ENCODE data around the gene MEI1. TPM values are rescaled to one million over a fixed set of nuclear protein-coding genes. Genes with fewer than 3 reads are reported as not detected.
"Not testable (repeated sequence)": the region's sequence is repeated elsewhere in the genome, so short reads cannot be mapped to it uniquely, and the experiment has no call there.

The MEI1 gene
- total RNA-seq, 4 donors from 2014 or later: 0.07 to 0.81 (median 0.50) TPM; not detected in 1

DNA sequence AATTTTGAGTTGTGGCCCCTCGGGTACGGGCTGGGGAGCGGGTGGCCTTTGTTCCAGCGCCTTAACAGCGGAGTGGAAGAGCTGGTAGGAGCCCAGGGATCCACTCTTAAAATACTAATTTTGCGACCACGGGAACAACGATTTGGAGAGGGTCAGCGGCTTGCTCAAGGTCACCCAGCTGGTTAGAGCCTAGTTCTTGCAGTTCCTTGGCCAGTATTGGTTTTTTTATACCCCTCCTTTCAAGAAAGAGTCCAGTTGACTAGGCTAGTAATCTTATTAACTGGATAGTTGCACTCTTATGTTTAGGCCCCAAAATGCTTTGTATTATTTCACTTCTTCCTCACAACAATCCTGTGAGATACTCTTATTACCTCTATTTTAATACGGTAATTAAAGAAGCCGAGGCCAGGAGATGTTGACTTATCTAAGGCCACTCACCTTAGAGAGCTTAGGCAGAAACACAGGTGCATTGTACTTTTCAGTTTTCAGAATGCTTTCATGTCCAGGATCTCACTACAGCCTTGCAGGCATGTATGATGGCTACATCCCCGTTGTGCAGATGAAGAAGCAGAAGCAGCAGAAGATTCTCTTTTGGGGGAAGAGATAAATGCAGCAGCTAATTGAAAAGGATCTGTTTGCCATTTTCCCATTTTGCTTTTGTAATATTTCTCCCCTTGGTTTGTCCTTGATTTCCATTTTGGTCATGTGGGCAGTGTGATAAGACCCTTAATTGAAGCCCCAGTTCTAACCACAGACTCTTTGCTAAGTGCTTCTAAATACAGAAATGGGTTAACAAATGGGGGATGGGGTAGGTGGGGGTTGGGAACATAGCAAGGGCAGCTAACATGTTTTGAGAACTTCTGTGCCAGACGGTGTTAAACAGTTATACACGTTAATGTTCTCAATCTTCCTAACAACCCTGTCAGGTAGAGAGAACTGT is 135.0 kb downstream of the MEI1 start:
- no peak for ATAC-seq
- H3K27ac ChIP-seq: peak overlapping the region; percentile 68 to 97 (median 90)
- no peaks in the 10 kb centered on the region for H3K27me3 ChIP-seq
- peaks cover 0 to 55% (median 7%) of the 10 kb centered on the region in 3 donors for H3K4me1 ChIP-seq
- peaks cover 0 to 13% of the 10 kb centered on the region in 2 donors for H3K36me3 ChIP-seq
- TF ChIP-seq POLR2AphosphoS5 (IDR thresholded peaks at IDR 0.05): no peak
- TF ChIP-seq EP300 (IDR thresholded peaks at IDR 0.05): no peak
- TF ChIP-seq CTCF (IDR thresholded peaks at IDR 0.05): no peak
- no peak for TF ChIP-seq POLR2A (IDR thresholded peaks at IDR 0.05)
- no peaks in the 10 kb centered on the region for H3K9me3 ChIP-seq
- 3 to 15% methylated on average over 5 to 14 of the region's 14 CpGs for WGBS, 2 donors (ENCODE audit: low coverage in 1 of 2)
- peak overlapping the region; percentile 80 to 99 for H3K4me3 ChIP-seq

GRCh38 chr22:41835462-41835861 is 136.2 kb downstream of the MEI1 start:
- peaks cover 0 to 60% (median 7%) of the 10 kb centered on the region in 3 donors for H3K4me1 ChIP-seq
- not testable (repeated sequence) for H3K27me3 ChIP-seq, ATAC-seq, H3K4me3 ChIP-seq, H3K9me3 ChIP-seq
- H3K36me3 ChIP-seq: peaks cover 0 to 13% of the 10 kb centered on the region in 2 donors
- H3K27ac ChIP-seq: peak overlapping the region in 1 of 4 donors; percentile 27
- WGBS, 2 donors (ENCODE audit: low coverage in 1 of 2): 75 to 95% methylated on average over 4 to 6 of the region's 8 CpGs

GRCh38 chr22:41836551-41836950 is 137.2 kb downstream of the MEI1 start:
- Histone ChIP-seq H3K36me3 (peaks cover 0 to 13% of the 10 kb centered on the region in 2 donors), H3K4me1 (peaks cover 0 to 65% (median 7%) of the 10 kb centered on the region in 3 donors), H3K4me3 (no peak overlapping the region)

GRCh38 chr22:41838842-41839618 is 139.7 kb downstream of the MEI1 start:
- Histone ChIP-seq H3K4me1 (peaks cover 0 to 76% (median 7%) of the 10 kb centered on the region in 3 donors), H3K36me3 (peaks cover 0 to 13% of the 10 kb centered on the region in 2 donors), H3K27ac (no peak overlapping the region), H3K27me3 (no peaks in the 10 kb centered on the region), H3K9me3 (no peaks in the 10 kb centered on the region), H3K4me3 (no peak overlapping the region)
- ATAC-seq: no peak
- WGBS, 2 donors (ENCODE audit: low coverage in 1 of 2): 71 to 86% methylated on average over 1 of the region's 1 CpG
- TF ChIP-seq CTCF (IDR thresholded peaks at IDR 0.05) (no peak), POLR2A (IDR thresholded peaks at IDR 0.05) (no peak), EP300 (IDR thresholded peaks at IDR 0.05) (no peak), POLR2AphosphoS5 (IDR thresholded peaks at IDR 0.05) (no peak)

More at GRCh38 chr22:41836551-41836950, 137.2 kb downstream of the MEI1 start:
- WGBS, 2 donors (ENCODE audit: low coverage in 1 of 2): 85 to 100% methylated on average over 1 to 2 of the region's 2 CpGs
- no peaks in the 10 kb centered on the region for H3K9me3 ChIP-seq
- TF ChIP-seq POLR2AphosphoS5 (IDR thresholded peaks at IDR 0.05) (no peak), CTCF (IDR thresholded peaks at IDR 0.05) (no peak), POLR2A (IDR thresholded peaks at IDR 0.05) (no peak), EP300 (IDR thresholded peaks at IDR 0.05) (no peak)
- no peaks in the 10 kb centered on the region for H3K27me3 ChIP-seq
- no peak overlapping the region for H3K27ac ChIP-seq
- ATAC-seq: no peak

DNA sequence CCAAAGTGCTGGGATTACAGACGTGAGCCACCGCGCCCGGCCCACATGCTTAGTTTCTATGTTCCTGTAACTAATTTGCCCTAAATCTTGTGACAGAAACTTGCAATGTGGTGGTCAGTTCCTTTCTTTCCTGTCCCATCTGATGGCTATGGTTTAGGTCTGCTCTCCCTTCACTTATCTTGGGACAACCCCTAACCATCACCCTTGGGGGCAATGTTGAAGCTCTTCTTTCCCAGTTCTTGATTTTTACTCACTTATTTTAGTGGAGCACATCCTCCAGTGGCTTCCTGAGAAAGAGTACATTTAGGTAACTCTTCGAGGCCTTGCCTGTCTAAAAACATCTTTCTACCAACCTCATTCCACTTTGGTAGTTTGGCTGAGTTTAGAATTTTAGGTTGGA is 140.9 kb downstream of the MEI1 start:
- TF ChIP-seq POLR2A (IDR thresholded peaks at IDR 0.05) (no peak), POLR2AphosphoS5 (IDR thresholded peaks at IDR 0.05) (no peak), CTCF (IDR thresholded peaks at IDR 0.05) (no peak), EP300 (IDR thresholded peaks at IDR 0.05) (no peak)
- Histone ChIP-seq H3K4me1 (peaks cover 0 to 76% (median 7%) of the 10 kb centered on the region in 3 donors), H3K27ac (peak overlapping the region in 2 of 4 donors; percentile 47 to 61), H3K9me3 (no peaks in the 10 kb centered on the region), H3K27me3 (no peaks in the 10 kb centered on the region), H3K4me3 (no peak overlapping the region), H3K36me3 (peaks cover 0 to 13% of the 10 kb centered on the region in 2 donors)
- no peak for ATAC-seq
- WGBS, 2 donors (ENCODE audit: low coverage in 1 of 2): 82 to 88% methylated on average over 1 to 4 of the region's 5 CpGs
